ENCODE data around the gene ALDH18A1.
"Not testable (repeated sequence)": the region's sequence is repeated elsewhere in the genome, so short reads cannot be mapped to it uniquely, and the experiment has no call there.

The ALDH18A1 gene

GRCh38 chr10:95651346-95652060, 5.0 kb downstream of the ALDH18A1 start:
- no peak for DNase-seq (ENCODE audit: low read depth in 1 of 2, low spot score in 1 of 2)

- no peak for DNase-seq (ENCODE audit: low read depth in 1 of 2, low spot score in 1 of 2)
Observed at GRCh38 chr10:95650232-95650631, 6.3 kb downstream of the ALDH18A1 start.

GRCh38 chr10:95648138-95648537, 8.4 kb downstream of the ALDH18A1 start:
- no peak for DNase-seq (ENCODE audit: low read depth in 1 of 2, low spot score in 1 of 2)

GRCh38 chr10:95646160-95646559, 10.4 kb downstream of the ALDH18A1 start:
- no peak for DNase-seq (ENCODE audit: low read depth in 1 of 2, low spot score in 1 of 2)

GRCh38 chr10:95644901-95645300, 11.6 kb downstream of the ALDH18A1 start:
- no peak for DNase-seq (ENCODE audit: low read depth in 1 of 2, low spot score in 1 of 2)

GRCh38 chr10:95640891-95641315, 15.6 kb downstream of the ALDH18A1 start:
- no peak for DNase-seq (ENCODE audit: low read depth in 1 of 2, low spot score in 1 of 2)

GRCh38 chr10:95637911-95638310, 18.6 kb downstream of the ALDH18A1 start:
- no peak for DNase-seq (ENCODE audit: low read depth in 1 of 2, low spot score in 1 of 2)

- no peak for DNase-seq (ENCODE audit: low read depth in 1 of 2, low spot score in 1 of 2)
Observed at GRCh38 chr10:95637140-95637539, 19.4 kb downstream of the ALDH18A1 start.

GRCh38 chr10:95635319-95635733, 21.2 kb downstream of the ALDH18A1 start:
- DNase-seq (ENCODE audit: low read depth in 1 of 2, low spot score in 1 of 2), result no peak

- no peak for DNase-seq (ENCODE audit: low read depth in 1 of 2, low spot score in 1 of 2)
Observed at GRCh38 chr10:95628786-95629185, 27.7 kb downstream of the ALDH18A1 start.

GRCh38 chr10:95626500-95626899, 30.0 kb downstream of the ALDH18A1 start:
- no peak for DNase-seq (ENCODE audit: low read depth in 1 of 2, low spot score in 1 of 2)

- not testable (repeated sequence) for DNase-seq (ENCODE audit: low read depth in 1 of 2, low spot score in 1 of 2)
Observed at GRCh38 chr10:95620415-95620814, 36.1 kb downstream of the ALDH18A1 start.

- no peak for DNase-seq (ENCODE audit: low read depth in 1 of 2, low spot score in 1 of 2)
Observed at GRCh38 chr10:95618101-95618500, 38.4 kb downstream of the ALDH18A1 start.

GRCh38 chr10:95616446-95616845, 40.1 kb downstream of the ALDH18A1 start:
- DNase-seq (ENCODE audit: low read depth in 1 of 2, low spot score in 1 of 2), result no peak

- DNase-seq (ENCODE audit: low read depth in 1 of 2, low spot score in 1 of 2), result no peak
Observed at GRCh38 chr10:95613330-95613729, 43.2 kb downstream of the ALDH18A1 start.

GRCh38 chr10:95610727-95611126, 45.8 kb downstream of the ALDH18A1 start:
- no peak for DNase-seq (ENCODE audit: low read depth in 1 of 2, low spot score in 1 of 2)

- DNase-seq (ENCODE audit: low read depth in 1 of 2, low spot score in 1 of 2), result no peak
Observed at GRCh38 chr10:95606922-95607321, 49.6 kb downstream of the ALDH18A1 start.

- DNase-seq (ENCODE audit: low read depth in 1 of 2, low spot score in 1 of 2), result no peak
Observed at GRCh38 chr10:95605163-95605562, 51.3 kb downstream of the ALDH18A1 start.

GRCh38 chr10:95604630-95605029, 51.9 kb downstream of the ALDH18A1 start:
- DNase-seq (ENCODE audit: low read depth in 1 of 2, low spot score in 1 of 2), result no peak

- no peak for DNase-seq (ENCODE audit: low read depth in 1 of 2, low spot score in 1 of 2)
Observed at GRCh38 chr10:95602382-95602781, 54.1 kb downstream of the ALDH18A1 start.

GRCh38 chr10:95601116-95601719, 55.3 kb downstream of the ALDH18A1 start:
- peak in 1 of 2 donors; percentile 5 for DNase-seq (ENCODE audit: low read depth in 1 of 2, low spot score in 1 of 2)

- DNase-seq (ENCODE audit: low read depth in 1 of 2, low spot score in 1 of 2), result no peak
Observed at GRCh38 chr10:95600158-95600557, 56.4 kb downstream of the ALDH18A1 start.

- no peak for DNase-seq (ENCODE audit: low read depth in 1 of 2, low spot score in 1 of 2)
Observed at GRCh38 chr10:95597788-95598187, 58.7 kb downstream of the ALDH18A1 start.
